ENCODE measurements around the gene DYNC2LI1.

Gene DYNC2LI1

GRCh38 chr2:43773876-43774613 lies at the start of gene DYNC2LI1:
DYNC2LI1 (plus strand) TSS chr2:43774039; CDS start chr2:43774139, 100 bp downstream.
- peak; percentile 89 to 93 for DNase-seq
- peak; percentile 75 for TF ChIP-seq POLR2A (IDR thresholded peaks at IDR 0.05; ENCODE audit: low read length)
- no peak for TF ChIP-seq GATA1 (IDR thresholded peaks at IDR 0.05; ENCODE audit: low read depth, low read length)

- peak; percentile 61 to 88 for DNase-seq
- TF ChIP-seq GATA1 (IDR thresholded peaks at IDR 0.05; ENCODE audit: low read depth, low read length) (peak; percentile 48), POLR2A (IDR thresholded peaks at IDR 0.05; ENCODE audit: low read length) (no peak)
These were observed 48.9 kb upstream of the DYNC2LI1 start for GRCh38 chr2:43724728-43725526.

GRCh38 chr2:43725711-43726246 lies 48.1 kb upstream of the DYNC2LI1 start:
- no peak for DNase-seq

GRCh38 chr2:43726961-43727633 lies 46.7 kb upstream of the DYNC2LI1 start:
- peak; percentile 6 to 28 for DNase-seq

More at GRCh38 chr2:43725711-43726246, 48.1 kb upstream of the DYNC2LI1 start:
- no peak for TF ChIP-seq POLR2A (IDR thresholded peaks at IDR 0.05; ENCODE audit: low read length)
- no peak for TF ChIP-seq GATA1 (IDR thresholded peaks at IDR 0.05; ENCODE audit: low read depth, low read length)

GRCh38 chr2:43727634-43728014 lies 46.2 kb upstream of the DYNC2LI1 start:
- peak in 1 of 2 experiments; percentile 48 for DNase-seq
- no peak for TF ChIP-seq GATA1 (IDR thresholded peaks at IDR 0.05; ENCODE audit: low read depth, low read length)
- no peak for TF ChIP-seq POLR2A (IDR thresholded peaks at IDR 0.05; ENCODE audit: low read length)

- no peak for DNase-seq
- TF ChIP-seq POLR2A (IDR thresholded peaks at IDR 0.05; ENCODE audit: low read length), result no peak
- no peak for TF ChIP-seq GATA1 (IDR thresholded peaks at IDR 0.05; ENCODE audit: low read depth, low read length)
These were observed 44.2 kb upstream of the DYNC2LI1 start for GRCh38 chr2:43729491-43730174.

GRCh38 chr2:43731211-43731610 lies 42.6 kb upstream of the DYNC2LI1 start:
- no peak for DNase-seq
- no peak for TF ChIP-seq POLR2A (IDR thresholded peaks at IDR 0.05; ENCODE audit: low read length)
- TF ChIP-seq GATA1 (IDR thresholded peaks at IDR 0.05; ENCODE audit: low read depth, low read length), result no peak

GRCh38 chr2:43736637-43737036 lies 37.2 kb upstream of the DYNC2LI1 start:
- TF ChIP-seq GATA1 (IDR thresholded peaks at IDR 0.05; ENCODE audit: low read depth, low read length) (no peak), POLR2A (IDR thresholded peaks at IDR 0.05; ENCODE audit: low read length) (no peak)
- DNase-seq, result no peak

GRCh38 chr2:43737097-43737854 lies 36.6 kb upstream of the DYNC2LI1 start:
- TF ChIP-seq POLR2A (IDR thresholded peaks at IDR 0.05; ENCODE audit: low read length), result no peak
- no peak for TF ChIP-seq GATA1 (IDR thresholded peaks at IDR 0.05; ENCODE audit: low read depth, low read length)

GRCh38 chr2:43737855-43738254 lies 36.0 kb upstream of the DYNC2LI1 start:
- DNase-seq, result no peak
- TF ChIP-seq GATA1 (IDR thresholded peaks at IDR 0.05; ENCODE audit: low read depth, low read length) (no peak), POLR2A (IDR thresholded peaks at IDR 0.05; ENCODE audit: low read length) (no peak)

More at GRCh38 chr2:43737097-43737854, 36.6 kb upstream of the DYNC2LI1 start:
- no peak for DNase-seq

- TF ChIP-seq GATA1 (IDR thresholded peaks at IDR 0.05; ENCODE audit: low read depth, low read length), result no peak
- TF ChIP-seq POLR2A (IDR thresholded peaks at IDR 0.05; ENCODE audit: low read length), result no peak
- no peak for DNase-seq
These were observed 35.6 kb upstream of the DYNC2LI1 start for GRCh38 chr2:43738257-43738656.

GRCh38 chr2:43743706-43744105 lies 30.1 kb upstream of the DYNC2LI1 start:
- DNase-seq, result no peak
- TF ChIP-seq POLR2A (IDR thresholded peaks at IDR 0.05; ENCODE audit: low read length) (no peak), GATA1 (IDR thresholded peaks at IDR 0.05; ENCODE audit: low read depth, low read length) (no peak)

- no peak for DNase-seq
- no peak for TF ChIP-seq GATA1 (IDR thresholded peaks at IDR 0.05; ENCODE audit: low read depth, low read length)
- no peak for TF ChIP-seq POLR2A (IDR thresholded peaks at IDR 0.05; ENCODE audit: low read length)
These were observed 28.4 kb upstream of the DYNC2LI1 start for GRCh38 chr2:43745457-43745856.

All from erythroblast (primary cell).